Calu3 (cell line): ENCODE results near the gene XRCC3. TPM values are rescaled to one million over a fixed set of nuclear protein-coding genes. Genes with fewer than 3 reads are reported as not detected.

Source experiments
- BruUV-seq: library from RNA; stranded (reverse); fragments of 400-500 nt; replicated peaks from 2 replicates; lab custom pipeline; 2021; lab: Mats Ljungman, UMichigan
- CTCF ChIA-PET: fragments of 300-600 bp; sonication (Branson Sonifier 250); formaldehyde crosslinking; loops from one replicate; lab custom pipeline; 2022; ENCODE audit warnings: antibody characterized with exemption; lab: Charles Lee
- DNase-seq: peaks from one replicate; pipeline ENCODE4 v3.0.0; 2022
- H3K27ac Mint-ChIP-seq: one replicate; pipeline ENCODE4 v1.8.0; 2022; ENCODE audit warnings: mixed read lengths; ENCODE audit not compliant: unreplicated experiment
- H3K27me3 Mint-ChIP-seq: one replicate; pipeline ENCODE4 v1.8.0; 2022; ENCODE audit warnings: mixed read lengths; ENCODE audit not compliant: unreplicated experiment
- H3K36me3 Mint-ChIP-seq: one replicate; pipeline ENCODE4 v1.8.0; 2022; ENCODE audit warnings: mild to moderate bottlenecking, moderate library complexity, mixed read lengths; ENCODE audit not compliant: insufficient read depth, unreplicated experiment
- H3K4me1 Mint-ChIP-seq: one replicate; pipeline ENCODE4 v1.8.0; 2022; ENCODE audit warnings: mild to moderate bottlenecking, low read depth, mixed read lengths; ENCODE audit not compliant: unreplicated experiment
- H3K4me3 Mint-ChIP-seq: one replicate; pipeline ENCODE4 v1.8.0; 2022; ENCODE audit warnings: mild to moderate bottlenecking, low read depth, moderate library complexity, mixed read lengths; ENCODE audit not compliant: unreplicated experiment
- H3K9me3 Mint-ChIP-seq: one replicate; pipeline ENCODE4 v1.8.0; 2022; ENCODE audit warnings: low read depth, mixed read lengths; ENCODE audit not compliant: unreplicated experiment
- CTCF ChIP-seq: fragments of 200-600 bp; IDR thresholded peaks from one replicate; pipeline ENCODE4 v1.8.0; 2022; ENCODE audit warnings: antibody characterized with exemption; ENCODE audit not compliant: unreplicated experiment
- intact Hi-C: fragments of 100-400 bp; cut with micrococcal nuclease; formaldehyde crosslinking; loops from one replicate; pipeline ENCODE4 v1.10.0; 2022; ENCODE audit not compliant: unreplicated experiment
- total RNA-seq: library from RNA; stranded (reverse); gene quantifications from 2 replicates; pipeline ENCODE4 v1.2.3, GENCODE V29; 2022

Gene XRCC3
- total RNA-seq, 1 experiment from 2014 or later, result 48.6 TPM

GRCh38 chr14:103698380-103699260 is 16.6 kb downstream of the XRCC3 start:
- Mint-ChIP-seq H3K27me3 (no peaks in the 10 kb centered on the region), H3K4me3 (no peak overlapping the region), H3K9me3 (no peaks in the 10 kb centered on the region), H3K36me3 (peaks cover 61% of the 10 kb centered on the region), H3K4me1 (no peaks in the 10 kb centered on the region), H3K27ac (no peak overlapping the region)
- CTCF ChIA-PET, result no interaction called here
- DNase-seq, result no peak
- intact Hi-C loops, result no loop called here
- TF ChIP-seq CTCF, result no peak
- no TSS peak for BruUV-seq

GRCh38 chr14:103697603-103698379 is 17.5 kb downstream of the XRCC3 start:
- H3K27me3 Mint-ChIP-seq, result no peaks in the 10 kb centered on the region
- no peaks in the 10 kb centered on the region for H3K9me3 Mint-ChIP-seq
- CTCF ChIA-PET, result no interaction called here
- H3K4me1 Mint-ChIP-seq, result no peaks in the 10 kb centered on the region
- BruUV-seq, result no TSS peak
- H3K4me3 Mint-ChIP-seq, result no peak overlapping the region
- peaks cover 54% of the 10 kb centered on the region for H3K36me3 Mint-ChIP-seq
- TF ChIP-seq CTCF, result no peak
- DNase-seq, result no peak
- intact Hi-C loops, result no loop called here
- H3K27ac Mint-ChIP-seq, result no peak overlapping the region

- H3K9me3 Mint-ChIP-seq, result no peaks in the 10 kb centered on the region
- BruUV-seq, result no TSS peak
- CTCF ChIA-PET, result interaction anchor here (0.6 kb wide), 1 partner anchor 15 kb away, joined by 5 read pairs; no protein-coding TSS in a partner anchor
- peaks cover 48% of the 10 kb centered on the region for H3K36me3 Mint-ChIP-seq
- intact Hi-C loops, result no loop called here
- H3K4me3 Mint-ChIP-seq, result no peak overlapping the region
- H3K27ac Mint-ChIP-seq, result no peak overlapping the region
- no peak for TF ChIP-seq CTCF
- no peaks in the 10 kb centered on the region for H3K4me1 Mint-ChIP-seq
- no peak for DNase-seq
- no peaks in the 10 kb centered on the region for H3K27me3 Mint-ChIP-seq
Measured at GRCh38 chr14:103697206-103697602, 18.0 kb downstream of the XRCC3 start.

- Mint-ChIP-seq H3K27me3 (no peaks in the 10 kb centered on the region), H3K9me3 (no peaks in the 10 kb centered on the region), H3K36me3 (peaks cover 42% of the 10 kb centered on the region), H3K27ac (no peak overlapping the region), H3K4me3 (no peak overlapping the region), H3K4me1 (no peaks in the 10 kb centered on the region)
- no peak for TF ChIP-seq CTCF
- intact Hi-C loops, result no loop called here
- DNase-seq, result no peak
- CTCF ChIA-PET, result interaction anchor here (0.6 kb wide), 1 partner anchor 14 kb away, joined by 5 read pairs; no protein-coding TSS in a partner anchor
- no TSS peak for BruUV-seq
Measured at GRCh38 chr14:103696466-103697071, 18.7 kb downstream of the XRCC3 start.
